Retinal pigment epithelial cell (primary cell): ENCODE measurements around the gene SHC3.

Source experiments
- DNase-seq: peaks from one replicate; pipeline ENCODE4 v3.0.0-alpha.2; 2010; ENCODE audit warnings: low read depth
- H3K4me3 ChIP-seq: 2 replicates; pipeline ENCODE4 v1.5.1; 2011; ENCODE audit warnings: mild to moderate bottlenecking, low read length, control low read depth, moderate library complexity
- TF ChIP-seq, protein P1 (sequence below): conservative IDR thresholded peaks from 2 replicates; pipeline ENCODE4 v1.5.1; 2011; ENCODE audit warnings: low read depth, low read length, control low read depth, inconsistent platforms

Gene SHC3

DNA sequence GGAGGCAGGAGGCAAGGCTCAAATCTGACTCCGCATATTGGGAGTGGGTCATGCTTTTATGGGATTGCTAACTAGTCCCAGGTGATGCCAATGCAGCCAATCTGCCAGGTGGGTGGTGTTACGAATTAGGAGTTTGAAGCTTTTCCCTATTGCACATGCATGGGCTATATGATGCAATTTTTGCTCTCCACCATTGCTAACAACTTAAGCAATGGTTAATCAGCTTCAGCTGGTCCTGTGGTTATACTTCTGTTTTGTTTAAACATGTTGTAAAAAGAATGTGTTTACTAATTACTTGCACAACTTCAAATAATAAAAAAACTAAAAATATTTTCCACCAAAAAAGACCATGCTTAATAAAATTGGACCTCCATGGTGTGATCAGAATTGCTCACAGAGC, 55.7 kb downstream of the SHC3 start:
- DNase-seq: no peak
- no peak overlapping the region for H3K4me3 ChIP-seq
- TF ChIP-seq, protein P1, sequence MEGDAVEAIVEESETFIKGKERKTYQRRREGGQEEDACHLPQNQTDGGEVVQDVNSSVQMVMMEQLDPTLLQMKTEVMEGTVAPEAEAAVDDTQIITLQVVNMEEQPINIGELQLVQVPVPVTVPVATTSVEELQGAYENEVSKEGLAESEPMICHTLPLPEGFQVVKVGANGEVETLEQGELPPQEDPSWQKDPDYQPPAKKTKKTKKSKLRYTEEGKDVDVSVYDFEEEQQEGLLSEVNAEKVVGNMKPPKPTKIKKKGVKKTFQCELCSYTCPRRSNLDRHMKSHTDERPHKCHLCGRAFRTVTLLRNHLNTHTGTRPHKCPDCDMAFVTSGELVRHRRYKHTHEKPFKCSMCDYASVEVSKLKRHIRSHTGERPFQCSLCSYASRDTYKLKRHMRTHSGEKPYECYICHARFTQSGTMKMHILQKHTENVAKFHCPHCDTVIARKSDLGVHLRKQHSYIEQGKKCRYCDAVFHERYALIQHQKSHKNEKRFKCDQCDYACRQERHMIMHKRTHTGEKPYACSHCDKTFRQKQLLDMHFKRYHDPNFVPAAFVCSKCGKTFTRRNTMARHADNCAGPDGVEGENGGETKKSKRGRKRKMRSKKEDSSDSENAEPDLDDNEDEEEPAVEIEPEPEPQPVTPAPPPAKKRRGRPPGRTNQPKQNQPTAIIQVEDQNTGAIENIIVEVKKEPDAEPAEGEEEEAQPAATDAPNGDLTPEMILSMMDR: no peak

DNA sequence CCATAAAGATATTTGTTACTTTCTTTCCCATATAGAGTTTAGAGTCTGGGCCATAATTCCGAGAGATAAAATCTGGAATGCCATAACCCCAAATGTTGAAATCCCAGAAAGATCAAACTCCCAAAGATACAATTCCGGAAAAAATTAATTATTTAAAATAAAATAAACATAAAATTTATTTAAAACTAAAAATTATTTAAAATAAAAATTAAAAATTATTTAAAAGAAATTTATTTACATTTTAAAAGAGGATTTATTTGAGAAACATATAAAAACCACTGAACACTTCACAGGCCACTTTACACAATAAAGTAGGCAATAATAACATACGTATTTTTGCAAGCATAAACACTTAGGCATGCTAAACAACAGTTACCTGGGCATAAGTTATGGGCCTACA, 57.9 kb downstream of the SHC3 start:
- TF ChIP-seq, protein P1: no peak
- no peak overlapping the region for H3K4me3 ChIP-seq
- DNase-seq: no peak

DNA sequence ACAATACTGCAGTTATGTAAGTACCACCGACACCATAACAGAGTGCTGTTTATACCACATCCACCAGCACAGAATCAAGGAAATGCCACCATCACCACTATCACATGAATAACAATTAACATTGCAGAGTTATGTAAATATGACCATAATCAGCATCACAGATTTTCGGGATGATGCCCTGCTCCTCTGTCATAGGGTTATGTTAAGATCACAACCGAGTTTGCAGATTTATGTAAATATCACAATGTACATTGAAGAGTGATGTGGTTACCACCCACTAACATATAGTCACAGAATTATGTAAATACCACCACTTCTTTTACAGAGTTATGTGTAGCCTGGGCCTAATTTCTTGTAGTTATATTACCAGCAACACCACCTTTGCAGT, 61.8 kb downstream of the SHC3 start:
- H3K4me3 ChIP-seq: no peak overlapping the region
- no peak for DNase-seq
- TF ChIP-seq, protein P1: no peak

DNA sequence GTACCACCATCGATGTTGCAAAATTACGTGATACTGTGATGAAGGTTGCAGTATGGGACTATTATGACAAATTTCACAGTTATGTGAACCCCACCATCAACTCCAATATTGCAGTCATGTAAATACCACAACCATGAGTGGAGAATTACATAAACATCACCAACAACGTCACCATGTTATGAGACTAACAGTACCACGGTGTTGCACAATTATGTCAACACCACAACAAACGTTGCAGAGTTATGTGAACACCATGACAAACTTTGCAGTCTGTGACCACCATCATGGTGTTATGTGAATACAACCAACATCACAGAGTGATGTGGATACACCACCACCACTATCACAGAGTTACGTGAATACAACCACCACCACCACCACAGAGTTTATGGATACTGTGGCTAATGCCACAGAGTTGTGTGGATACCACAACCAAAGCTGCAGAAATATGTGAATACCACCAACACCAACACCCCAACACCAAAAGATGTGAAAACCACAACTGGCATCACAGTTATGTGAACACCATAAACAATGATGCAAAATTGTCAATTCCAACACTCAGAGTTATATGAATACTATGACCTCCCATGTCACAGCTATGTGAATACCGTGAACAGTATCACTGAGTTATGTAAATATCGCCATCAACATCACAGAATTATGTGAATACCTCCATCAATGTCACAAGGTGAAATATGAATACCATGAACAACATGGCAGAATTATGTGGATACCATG, 62.4 kb downstream of the SHC3 start:
- no peak for DNase-seq
- no peak overlapping the region for H3K4me3 ChIP-seq
- TF ChIP-seq, protein P1: no peak

DNA sequence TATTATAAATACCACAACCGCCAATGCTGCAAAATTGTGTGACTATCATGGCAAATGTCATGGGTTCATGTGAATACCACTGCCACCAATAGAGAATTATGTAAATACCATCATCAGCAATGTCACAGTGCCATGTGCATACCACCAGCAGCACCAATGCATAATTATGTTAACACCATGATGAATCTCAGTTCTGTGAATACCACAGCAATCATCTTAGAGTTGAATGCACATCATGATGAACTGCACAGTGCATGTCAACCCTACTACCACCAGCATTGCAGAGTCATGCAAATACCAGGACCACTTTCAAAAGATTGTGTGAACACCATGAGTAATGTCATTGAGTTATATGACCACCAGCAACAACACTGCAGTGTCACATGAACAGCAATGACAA, 63.2 kb downstream of the SHC3 start:
- no peak for DNase-seq
- TF ChIP-seq, protein P1: no peak
- H3K4me3 ChIP-seq: no peak overlapping the region

DNA sequence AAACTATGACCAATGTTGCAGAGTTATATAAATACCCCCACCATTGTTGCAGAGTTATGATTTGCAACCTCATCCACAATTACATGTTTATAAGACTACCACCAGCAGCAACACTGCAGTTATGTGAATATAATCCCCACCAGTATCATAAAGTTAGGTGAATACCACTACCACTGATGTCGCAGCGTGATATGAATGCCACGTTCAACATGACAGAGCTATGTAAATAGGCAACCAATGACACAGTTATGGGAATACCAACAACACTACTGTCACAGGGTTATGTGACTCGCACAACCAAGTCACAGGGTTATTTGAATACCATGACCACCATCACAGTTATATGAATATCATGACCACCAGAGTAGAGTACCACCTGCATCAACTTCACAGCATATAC, 63.9 kb downstream of the SHC3 start:
- TF ChIP-seq, protein P1: no peak
- no peak overlapping the region for H3K4me3 ChIP-seq
- no peak for DNase-seq

DNA sequence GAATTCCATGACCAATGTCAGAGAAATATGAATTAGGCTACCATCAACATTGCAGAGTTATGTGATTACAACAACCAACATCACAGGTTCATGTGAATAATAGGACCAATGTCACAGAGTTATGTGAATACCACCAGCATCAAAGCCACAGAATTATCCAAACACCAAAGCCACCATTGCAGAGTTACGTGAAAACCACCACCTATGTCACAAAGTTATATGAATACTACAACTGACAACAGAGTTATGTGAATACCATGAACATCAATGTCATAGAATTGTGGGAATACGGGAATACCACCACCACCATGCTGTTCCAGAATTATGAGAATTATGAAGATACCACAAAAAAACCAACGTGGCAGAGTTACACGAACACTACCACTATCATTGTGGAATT, 64.8 kb downstream of the SHC3 start:
- TF ChIP-seq, protein P1: no peak
- no peak overlapping the region for H3K4me3 ChIP-seq
- DNase-seq: no peak
